HG03469 (cell line): ENCODE measurements around the gene CRABP2.

ENCODE experiments used
- ATAC-seq: cut with Tn5 transposase; IDR thresholded peaks from one replicate; pipeline ENCODE4 v1.9.1; 2021; ENCODE audit warnings: mild to moderate bottlenecking, moderate library complexity, moderate number of reproducible peaks; ENCODE audit not compliant: unreplicated experiment

The CRABP2 gene

GRCh38 chr1:156705321-156705917 is at the start of gene CRABP2:
CRABP2 (minus strand) TSS chr1:156705583; CDS start chr1:156705446, 137 bp downstream.
- ATAC-seq: no peak

GRCh38 chr1:156754219-156754618 is 48.8 kb upstream of the CRABP2 start:
- no peak for ATAC-seq

GRCh38 chr1:156752843-156753482 is 47.6 kb upstream of the CRABP2 start:
- no peak for ATAC-seq

GRCh38 chr1:156751757-156752481 is 46.5 kb upstream of the CRABP2 start:
- ATAC-seq: peak; percentile 58

GRCh38 chr1:156751451-156751756 is 46.0 kb upstream of the CRABP2 start, which contains the start of gene HDGF:
HDGF (minus strand) TSS chr1:156751675; CDS start chr1:156751429, 246 bp downstream.
- ATAC-seq: peak; percentile 4

- no peak for ATAC-seq
Measured at GRCh38 chr1:156750711-156751450, 45.5 kb upstream of the CRABP2 start.

DNA sequence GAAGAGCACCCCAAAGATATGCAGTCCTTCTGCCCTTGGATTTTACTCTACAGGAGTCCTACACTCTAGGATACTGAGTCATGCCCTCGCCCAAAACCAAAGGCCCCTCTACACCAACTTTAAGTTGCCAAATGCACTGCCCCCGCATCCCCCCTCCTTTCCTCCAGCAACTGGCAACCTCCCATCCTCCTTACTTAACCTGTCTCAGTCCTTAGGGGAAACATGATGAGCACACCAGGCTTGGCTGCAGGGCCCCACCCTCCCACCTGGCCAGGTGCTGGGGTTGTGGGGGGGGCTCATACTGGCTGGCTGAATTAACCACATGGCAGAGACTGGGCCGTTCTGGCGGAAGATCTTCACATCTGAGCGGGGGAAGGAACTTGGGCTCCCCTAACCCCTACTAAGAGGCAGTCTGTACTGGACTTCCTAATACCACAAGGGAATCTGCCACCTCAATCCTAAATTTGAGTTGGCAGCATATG is 44.8 kb upstream of the CRABP2 start:
- ATAC-seq: no peak

- no peak for ATAC-seq
Measured at GRCh38 chr1:156749419-156750118, 44.2 kb upstream of the CRABP2 start.

- no peak for ATAC-seq
Measured at GRCh38 chr1:156748670-156749418, 43.5 kb upstream of the CRABP2 start.

DNA sequence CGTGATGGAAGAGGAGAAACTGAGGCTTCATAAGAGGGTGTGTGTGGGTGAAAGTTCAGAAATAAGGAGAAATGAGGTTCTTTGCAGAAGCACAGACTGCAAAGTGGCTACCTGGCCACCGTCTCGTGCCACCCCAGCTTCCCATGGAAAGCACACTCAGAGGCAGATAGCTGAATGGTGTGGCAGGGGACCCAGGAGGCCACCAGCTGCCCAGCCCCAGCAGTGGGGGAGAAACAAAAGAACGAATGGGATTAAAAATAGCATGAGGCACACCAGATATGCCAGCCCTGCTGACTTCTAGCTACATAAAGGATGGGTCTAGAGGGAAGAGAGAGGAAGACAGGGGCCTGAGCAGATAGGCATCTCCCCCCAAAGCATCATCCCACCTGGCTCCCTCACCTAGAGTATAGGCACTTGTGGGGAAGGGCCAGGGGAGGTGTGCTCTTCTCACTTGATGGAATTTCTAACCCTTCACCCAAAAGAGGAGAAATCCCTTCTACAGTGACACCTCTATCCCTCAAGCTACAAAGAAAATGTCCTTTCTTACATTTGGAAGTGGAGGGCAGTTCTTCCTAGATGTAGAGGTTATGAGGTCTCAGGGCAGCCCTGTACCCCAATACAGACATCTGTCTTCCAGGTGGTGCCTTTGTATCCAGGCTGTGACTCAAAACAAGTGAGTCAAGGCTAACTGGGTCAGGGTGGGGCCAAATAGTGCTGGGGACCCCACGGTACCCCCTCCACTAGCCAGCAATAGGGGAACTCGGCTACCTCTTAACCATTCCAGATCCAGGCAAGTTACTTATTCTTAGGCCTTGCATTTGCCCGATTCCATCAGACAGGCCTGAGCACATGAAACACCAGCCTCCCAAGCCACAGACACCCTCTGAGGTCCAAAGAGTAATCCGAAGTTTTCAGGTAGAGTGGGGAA is 42.6 kb upstream of the CRABP2 start:
- no peak for ATAC-seq

GRCh38 chr1:156746728-156747631 is 41.6 kb upstream of the CRABP2 start:
- no peak for ATAC-seq

- no peak for ATAC-seq
Measured at GRCh38 chr1:156746406-156746727, 41.0 kb upstream of the CRABP2 start.

- ATAC-seq: no peak
Measured at GRCh38 chr1:156745881-156746280, 40.5 kb upstream of the CRABP2 start.

DNA sequence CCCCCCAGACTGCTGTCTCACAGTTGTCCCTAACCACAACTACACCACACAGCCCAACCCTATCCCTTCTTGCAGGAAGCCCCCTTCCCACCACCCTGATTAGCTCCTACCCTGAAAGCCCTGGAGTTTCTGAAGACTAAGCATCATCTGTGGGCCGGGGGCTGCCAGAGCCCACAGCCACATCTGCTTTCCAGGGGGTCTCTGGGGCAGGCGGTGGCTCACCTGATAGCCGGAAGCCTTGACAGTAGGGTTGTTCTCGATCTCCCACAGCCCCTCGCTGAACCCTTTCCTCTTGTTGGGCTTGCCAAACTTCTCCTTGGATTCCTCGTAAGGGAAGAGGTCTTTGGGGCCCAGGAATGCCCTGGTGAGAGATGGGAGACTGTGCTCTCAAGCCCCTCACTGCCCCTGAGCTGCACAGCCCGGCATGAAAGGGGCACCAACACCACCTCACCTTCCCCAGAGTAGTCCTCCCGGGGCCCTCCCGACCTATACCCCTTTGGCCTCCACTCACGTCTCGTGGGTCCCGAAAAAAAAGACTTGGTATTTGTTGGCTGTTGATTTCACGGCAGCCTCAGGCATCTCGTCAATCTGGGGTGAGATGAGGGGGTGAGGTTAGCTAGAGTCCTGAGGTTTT is 39.5 kb upstream of the CRABP2 start:
- ATAC-seq: no peak

- no peak for ATAC-seq
Measured at GRCh38 chr1:156744344-156744743, 39.0 kb upstream of the CRABP2 start.

- ATAC-seq: no peak
Measured at GRCh38 chr1:156743367-156744302, 38.3 kb upstream of the CRABP2 start.
